GM19099 (cell line): ENCODE data around the gene PTPRN2.

ENCODE experiments used
- POLR2A ChIP-seq: IDR thresholded peaks from 3 replicates; pipeline ENCODE4 v1.6.1; 2011; ENCODE audit warnings: low read depth; ENCODE audit not compliant: insufficient read length; ENCODE audit errors: extremely low read depth

PTPRN2 gene

GRCh38 chr7:158371856-158372255 lies 215.8 kb downstream of the PTPRN2 start:
- TF ChIP-seq POLR2A = no peak

- no peak for TF ChIP-seq POLR2A
Measured at GRCh38 chr7:158369866-158370265, 217.8 kb downstream of the PTPRN2 start.

- no peak for TF ChIP-seq POLR2A
Measured at GRCh38 chr7:158369290-158369689, 218.3 kb downstream of the PTPRN2 start.

GRCh38 chr7:158368449-158368848 lies 219.2 kb downstream of the PTPRN2 start:
- no peak for TF ChIP-seq POLR2A

- no peak for TF ChIP-seq POLR2A
Measured at GRCh38 chr7:158367634-158367982, 220.0 kb downstream of the PTPRN2 start.

DNA sequence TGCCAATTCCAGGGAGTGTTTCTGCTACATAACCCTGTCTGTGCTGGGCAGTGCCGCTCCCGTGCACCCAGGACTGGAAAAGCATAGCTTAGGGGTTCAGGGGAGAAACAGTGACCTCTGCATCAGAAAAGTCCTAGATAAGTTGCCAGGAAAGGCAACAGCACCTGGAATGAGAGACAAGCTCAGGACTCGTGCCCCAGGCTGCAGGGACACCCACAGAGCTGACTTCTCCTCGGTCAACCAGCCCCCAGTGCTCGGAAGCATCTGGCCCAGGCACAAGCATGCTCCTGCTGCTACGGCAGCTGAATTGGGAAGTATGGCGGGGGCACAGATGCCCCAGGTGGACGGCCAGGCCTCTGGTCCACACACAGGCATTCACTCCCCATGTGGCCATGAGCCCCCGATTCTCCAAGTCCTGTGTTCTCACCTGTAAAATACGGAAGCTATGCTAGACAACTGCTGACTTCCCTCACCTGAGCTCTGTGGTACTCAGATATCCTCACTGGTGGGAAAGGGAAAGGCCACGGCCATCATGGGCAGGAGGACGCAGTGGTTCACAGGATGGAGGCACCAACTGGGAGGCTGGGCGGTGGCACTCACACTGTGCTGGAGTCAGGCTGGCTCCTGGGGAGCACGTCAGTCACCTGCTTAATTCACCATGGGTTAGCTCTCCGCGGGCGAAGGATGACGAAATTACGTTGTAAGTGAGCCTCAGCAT lies 220.5 kb downstream of the PTPRN2 start:
- no peak for TF ChIP-seq POLR2A

DNA sequence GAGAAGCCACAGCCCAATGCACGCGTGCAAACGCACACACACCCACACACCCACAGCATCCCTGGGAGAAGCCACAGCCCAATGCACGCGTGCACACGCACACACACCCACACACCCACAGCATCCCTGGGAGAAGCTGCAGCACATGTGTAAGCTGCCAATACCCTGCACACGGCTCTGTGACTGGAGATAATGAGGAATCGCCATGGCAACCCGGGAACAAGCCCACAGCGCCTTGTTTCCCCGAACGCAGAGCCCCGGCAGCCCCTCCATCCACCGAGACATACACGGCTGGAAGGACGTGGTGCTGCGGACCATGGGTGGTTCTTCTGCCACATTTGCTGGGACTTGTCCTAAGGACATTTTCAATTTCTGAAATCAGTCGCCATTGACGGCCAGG lies 221.3 kb downstream of the PTPRN2 start:
- no peak for TF ChIP-seq POLR2A

GRCh38 chr7:158365267-158365666 lies 222.4 kb downstream of the PTPRN2 start:
- TF ChIP-seq POLR2A = no peak

DNA sequence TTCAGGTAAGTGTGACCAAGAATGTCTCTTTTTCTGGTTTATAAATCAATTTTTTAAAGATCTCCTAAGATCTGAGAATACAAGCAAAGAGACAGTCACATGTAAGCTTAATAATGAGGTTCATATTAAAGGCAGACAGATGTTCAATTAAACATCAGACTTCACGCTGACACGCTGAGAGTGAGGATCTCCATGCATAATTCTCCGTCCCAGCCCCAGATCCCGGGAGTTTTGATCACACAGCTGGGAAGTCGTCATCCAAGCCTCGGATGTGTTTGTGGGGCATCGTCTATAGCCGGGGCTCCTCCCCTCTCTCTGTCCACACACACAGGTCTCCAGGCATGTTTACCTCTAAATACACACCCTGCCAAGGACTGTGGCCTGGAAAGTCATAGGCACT lies 223.2 kb downstream of the PTPRN2 start:
- TF ChIP-seq POLR2A = no peak

GRCh38 chr7:158362912-158363905 lies 224.4 kb downstream of the PTPRN2 start:
- no peak for TF ChIP-seq POLR2A

GRCh38 chr7:158362001-158362400 lies 225.6 kb downstream of the PTPRN2 start:
- no peak for TF ChIP-seq POLR2A

- TF ChIP-seq POLR2A = no peak
Measured at GRCh38 chr7:158361326-158361946, 226.2 kb downstream of the PTPRN2 start.

GRCh38 chr7:158358926-158359645 lies 228.5 kb downstream of the PTPRN2 start:
- no peak for TF ChIP-seq POLR2A

DNA sequence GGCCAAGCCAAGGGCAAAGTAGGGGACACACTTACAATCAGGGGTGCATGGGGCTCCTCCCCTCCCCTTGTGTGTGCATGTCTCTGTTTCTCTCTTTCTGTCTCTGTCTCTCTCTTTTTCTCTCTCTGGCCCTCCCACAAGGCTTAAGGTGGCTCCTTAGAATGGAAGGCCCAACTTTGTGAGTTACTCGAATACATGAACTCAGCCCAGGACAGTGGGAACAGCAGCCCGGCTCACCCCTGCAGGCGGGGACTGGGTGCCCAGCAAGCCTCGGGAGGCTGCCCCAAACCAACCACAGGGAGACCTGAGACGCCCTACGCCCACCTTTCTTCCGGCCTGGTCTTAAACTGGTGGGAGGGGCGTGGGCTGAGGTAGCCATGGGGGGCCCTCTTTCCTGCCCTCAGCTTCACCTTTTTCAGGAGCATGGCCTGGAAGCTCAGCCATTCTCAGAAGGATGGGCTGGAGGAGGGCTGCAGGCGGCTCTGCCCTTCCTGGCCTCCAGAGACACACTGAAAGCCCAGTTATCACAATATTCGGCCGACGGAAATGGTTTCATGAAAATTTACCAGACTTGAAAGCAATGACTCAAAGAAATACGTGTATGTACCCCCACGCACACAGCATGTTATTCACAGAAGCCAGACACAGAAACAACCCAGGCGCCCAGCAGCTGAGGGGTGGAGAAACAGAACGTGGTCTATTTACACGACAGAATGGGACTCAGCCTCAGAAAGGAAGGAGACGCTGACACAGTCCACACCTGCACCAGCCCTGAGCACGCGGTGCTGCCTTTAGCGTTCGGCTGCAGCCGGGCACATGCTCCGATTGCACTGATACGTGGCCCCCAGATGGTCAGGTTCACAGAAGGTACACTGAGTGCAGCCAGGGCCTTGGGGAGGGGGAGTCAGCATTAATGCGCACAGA lies 229.5 kb downstream of the PTPRN2 start:
- no peak for TF ChIP-seq POLR2A

DNA sequence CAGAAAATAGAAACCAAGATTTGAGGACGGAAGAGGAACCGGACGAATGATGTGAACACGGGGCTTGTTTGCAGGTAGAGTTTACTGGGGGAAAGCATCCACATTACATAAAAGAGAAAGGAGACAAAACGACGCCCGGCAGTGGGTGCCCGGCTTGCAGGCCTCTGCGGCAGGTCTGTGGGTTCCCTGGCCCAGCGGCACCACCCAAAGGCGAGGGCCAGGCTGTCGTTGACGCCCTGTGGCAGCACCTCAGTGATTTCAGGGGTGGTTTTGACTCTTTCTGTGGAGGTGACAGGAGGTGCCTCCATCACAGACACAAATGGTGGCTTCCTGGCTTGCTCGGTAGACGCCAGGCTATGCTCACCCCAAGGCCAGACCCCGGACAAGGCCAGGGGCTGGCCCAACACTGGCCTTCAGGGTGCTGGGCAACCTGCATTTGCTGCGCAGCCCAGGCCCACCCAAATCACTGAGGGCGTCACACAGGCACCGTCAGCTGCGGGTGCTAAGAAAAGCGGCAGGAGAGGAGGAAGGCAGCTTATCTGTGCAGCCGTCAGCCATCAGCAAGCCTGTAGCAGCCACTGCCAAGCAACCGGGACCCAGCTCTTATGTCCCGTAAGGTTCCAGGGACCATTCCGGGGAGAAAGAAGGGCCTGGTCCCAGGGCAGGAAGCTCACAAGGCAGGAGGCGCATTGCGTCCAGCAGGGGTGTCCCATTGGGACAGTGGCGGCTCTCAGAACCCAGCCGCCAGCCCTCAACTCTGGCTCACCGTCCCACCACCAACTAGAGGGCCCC lies 230.3 kb downstream of the PTPRN2 start:
- no peak for TF ChIP-seq POLR2A
